T-helper 1 cell (primary cell): ENCODE measurements around the gene KBTBD13.
"Not testable (repeated sequence)": the region's sequence is repeated elsewhere in the genome, so short reads cannot be mapped to it uniquely, and the experiment has no call there.

Experiments used
- DNase-seq, 5 donors: peaks; one replicate each; pipeline ENCODE4 v3.0.0-alpha.2; 2012 to 2020

Gene KBTBD13

DNA sequence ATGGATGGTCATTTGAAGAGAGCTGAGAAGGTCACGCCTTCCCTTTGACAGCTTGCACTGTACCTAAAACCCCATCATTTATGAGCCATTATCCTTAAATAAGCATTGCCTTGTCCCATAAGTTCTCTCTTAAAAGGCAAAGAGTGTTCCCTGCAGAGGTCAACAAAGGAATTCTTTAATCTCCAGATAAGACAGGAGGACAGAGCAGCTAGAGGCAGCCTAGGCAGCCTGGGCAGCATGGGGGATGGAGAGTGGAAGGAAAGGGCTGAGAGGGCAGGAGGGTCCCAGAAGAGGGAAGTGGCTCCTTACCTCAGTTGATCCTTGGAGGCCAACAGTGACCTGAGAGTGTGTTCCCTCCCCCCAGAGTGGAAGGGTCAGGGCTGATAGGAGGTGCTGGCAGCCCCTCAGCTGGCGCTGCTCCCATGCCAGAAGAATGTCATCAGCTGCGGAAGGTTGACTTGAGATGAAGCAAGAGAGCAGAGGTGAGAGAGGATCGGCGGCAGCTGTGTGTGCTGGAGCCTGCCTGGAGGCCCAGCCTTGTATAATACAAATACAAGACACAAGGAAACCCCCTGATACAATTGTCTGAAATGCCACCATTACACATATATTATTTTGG, 12.8 kb downstream of the KBTBD13 start:
- no peak for DNase-seq

DNA sequence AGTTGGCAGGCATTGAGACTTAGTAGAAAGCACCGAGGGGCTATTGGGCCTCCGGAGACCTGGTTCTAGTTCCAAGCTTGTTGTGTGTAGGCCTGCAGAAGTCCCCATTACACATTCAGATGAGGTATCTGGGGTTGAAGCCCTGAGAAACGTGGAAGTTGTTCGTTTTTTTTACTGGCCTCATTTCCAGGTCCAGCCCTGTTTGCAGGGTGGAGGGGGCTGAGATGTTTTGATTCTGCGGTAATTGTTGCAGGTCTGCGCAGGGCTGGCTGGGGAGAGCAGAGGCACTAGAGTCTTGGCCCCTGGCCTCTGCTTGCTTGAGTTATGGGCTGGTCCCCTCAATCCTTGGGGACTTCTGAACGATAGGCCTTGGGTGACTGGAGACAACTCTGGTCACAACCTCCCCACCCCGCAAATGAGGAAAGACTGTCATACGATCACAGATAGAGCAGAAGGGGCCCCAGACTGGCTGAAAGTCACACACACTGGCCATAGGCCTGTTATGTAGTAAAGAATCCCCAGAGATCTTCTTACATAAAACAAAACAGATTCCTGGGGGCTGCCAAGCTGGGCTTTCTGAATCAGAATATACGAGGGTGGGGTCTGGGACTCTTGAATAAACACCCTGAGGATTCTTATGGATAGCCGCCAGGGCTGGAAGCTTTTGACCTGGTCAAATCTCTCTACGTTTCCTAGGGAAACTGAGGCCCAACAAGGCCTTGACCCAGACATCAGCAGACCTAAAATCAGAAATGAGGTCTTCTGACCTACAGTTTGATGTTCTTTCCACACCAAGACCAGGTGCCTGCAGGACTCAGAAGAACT, 15.6 kb downstream of the KBTBD13 start:
- no peak for DNase-seq

DNA sequence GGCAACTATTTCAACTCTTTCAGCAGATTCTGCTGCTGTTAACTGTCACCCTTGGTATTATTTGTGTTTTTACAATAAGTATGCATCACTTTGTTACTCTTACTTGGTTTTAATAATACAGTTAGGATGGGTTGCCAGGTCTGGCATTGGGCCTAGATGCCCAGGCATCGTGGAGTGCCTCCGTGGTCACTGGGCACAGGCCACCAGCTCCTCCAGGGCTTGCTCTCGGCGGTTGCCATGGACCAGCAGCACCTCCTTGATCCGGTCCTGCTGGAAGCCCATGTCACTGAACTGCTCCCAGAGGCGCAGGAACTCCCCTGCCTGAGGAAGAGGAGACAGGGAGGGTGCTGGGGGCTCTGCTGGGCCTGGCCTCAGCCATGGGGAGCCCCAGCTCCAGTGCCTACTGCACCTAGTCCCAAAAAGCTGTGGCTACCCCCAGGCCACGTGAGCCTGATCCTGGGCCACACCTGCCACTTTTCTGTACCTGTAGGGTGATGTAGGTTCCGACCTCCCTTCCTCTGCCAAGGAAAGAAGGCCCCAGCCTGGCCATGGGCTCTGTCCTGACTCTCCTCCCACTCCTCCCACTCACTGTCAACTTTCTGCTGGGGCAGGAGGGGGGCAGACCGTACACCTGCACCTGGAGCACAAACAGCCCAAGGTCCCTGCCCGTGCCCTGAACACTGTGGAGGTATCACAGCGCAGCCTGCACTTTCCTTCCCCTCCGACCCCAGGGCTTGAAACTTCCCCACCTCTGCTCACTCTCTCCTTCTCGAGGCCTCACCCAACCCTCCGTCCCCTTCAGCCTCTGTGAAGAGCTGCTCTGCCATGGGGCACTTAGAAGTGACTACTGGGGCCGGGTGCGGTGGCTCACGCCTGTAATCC, 16.6 kb downstream of the KBTBD13 start:
- no peak for DNase-seq

DNA sequence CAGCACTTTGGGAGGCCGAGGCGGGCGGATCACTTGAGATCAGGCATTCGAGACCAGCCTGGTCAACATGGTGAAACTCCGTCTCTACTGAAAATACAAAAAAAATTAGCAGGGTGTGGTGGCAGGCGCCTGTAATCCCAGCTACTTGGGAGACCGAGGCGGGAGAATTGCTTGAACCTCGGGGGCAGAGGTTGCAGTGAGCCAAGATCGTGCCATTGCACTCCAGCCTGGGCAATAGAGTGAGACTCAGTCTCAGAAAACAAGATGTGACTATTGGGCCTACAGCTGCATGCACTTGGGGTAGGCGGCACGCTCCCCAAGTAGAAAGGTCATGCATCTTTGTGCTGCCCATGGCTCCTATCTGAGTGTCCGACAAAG, 17.2 kb downstream of the KBTBD13 start:
- not testable (repeated sequence) for DNase-seq

DNA sequence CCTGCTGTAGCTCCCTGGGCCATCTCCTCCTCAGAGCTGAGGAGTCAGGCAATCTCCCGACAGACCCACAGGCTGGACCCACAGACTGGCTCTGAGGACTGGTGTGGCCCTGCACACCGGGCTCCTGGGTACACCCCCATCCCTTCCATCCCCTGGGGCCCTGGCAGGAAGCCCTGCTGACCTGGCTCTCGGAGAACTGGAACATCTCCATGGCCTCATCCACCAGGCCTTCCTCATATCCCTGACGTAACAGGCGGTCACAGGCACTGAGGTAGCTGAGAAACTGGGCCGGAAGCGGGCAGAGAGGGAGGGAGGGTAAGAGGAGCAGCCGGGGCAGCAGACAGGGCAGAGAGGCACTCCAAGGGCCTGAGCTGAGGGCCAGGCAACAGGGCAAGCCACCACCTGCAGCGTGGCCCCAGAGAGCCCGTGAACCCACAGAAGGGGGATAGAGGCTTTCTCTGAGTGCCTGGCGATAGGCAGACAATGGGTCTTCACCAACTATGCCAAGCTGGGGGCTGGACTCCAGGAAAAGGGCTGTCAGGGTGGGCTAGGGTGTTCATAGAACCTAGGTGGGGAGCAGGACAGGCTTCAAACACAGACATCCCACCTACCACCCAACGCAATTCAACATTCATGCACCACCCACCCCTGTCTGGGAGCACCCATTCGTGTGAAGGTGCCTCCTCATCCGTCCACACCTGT, 17.9 kb downstream of the KBTBD13 start:
- no peak for DNase-seq

DNA sequence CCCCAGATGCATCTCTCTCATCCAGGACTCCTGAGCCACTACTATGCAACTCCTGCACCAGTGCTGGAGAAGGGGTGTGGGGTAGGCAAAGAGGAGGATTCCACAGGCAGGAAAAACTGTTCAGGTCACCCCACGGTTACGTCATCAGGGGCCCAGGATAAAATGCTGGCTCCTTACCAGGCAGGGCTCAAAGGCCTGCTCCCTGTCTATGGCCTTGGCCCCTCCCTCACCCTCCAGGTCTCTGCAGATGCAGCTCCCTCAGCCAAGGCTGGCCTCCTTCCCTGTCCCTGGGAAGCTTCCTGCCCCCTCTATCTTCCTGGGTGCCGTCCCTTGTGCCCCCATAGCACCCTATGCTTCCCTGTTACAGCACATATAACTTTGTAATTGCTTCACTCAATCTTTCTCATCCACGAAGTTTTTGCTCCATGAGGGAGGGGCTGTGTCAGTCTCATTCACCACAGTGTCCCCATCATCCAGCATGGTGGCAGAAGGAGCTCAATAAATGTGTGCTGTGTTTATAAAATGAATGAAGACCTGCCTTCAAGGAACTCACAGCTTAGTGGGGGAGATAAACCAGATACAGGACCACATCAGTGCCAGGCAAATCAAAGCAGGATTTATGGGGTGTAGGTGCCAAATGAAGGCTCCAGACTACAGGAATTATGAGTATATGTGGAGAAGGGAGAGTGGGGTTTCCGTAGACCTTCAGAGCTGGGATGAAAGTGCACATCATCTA, 18.6 kb downstream of the KBTBD13 start:
- DNase-seq, result no peak

DNA sequence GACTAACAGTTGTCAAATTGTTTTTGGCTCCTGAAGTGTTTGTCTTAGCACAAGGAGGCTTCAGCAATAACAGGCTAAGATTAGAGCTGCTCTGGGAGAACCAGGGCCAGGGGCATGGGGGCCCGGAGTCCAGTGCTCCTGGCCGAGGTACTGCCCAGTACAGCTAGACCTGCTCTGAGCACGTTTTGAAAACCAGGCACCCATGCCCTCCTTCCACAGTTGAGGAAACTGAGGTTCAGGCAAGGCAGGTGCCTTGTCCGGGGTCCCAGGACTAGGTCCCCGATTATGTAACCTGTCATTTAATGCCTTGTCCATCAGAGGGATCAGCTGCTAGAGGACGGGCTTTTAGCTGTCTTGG, 19.2 kb downstream of the KBTBD13 start:
- DNase-seq, result no peak

DNA sequence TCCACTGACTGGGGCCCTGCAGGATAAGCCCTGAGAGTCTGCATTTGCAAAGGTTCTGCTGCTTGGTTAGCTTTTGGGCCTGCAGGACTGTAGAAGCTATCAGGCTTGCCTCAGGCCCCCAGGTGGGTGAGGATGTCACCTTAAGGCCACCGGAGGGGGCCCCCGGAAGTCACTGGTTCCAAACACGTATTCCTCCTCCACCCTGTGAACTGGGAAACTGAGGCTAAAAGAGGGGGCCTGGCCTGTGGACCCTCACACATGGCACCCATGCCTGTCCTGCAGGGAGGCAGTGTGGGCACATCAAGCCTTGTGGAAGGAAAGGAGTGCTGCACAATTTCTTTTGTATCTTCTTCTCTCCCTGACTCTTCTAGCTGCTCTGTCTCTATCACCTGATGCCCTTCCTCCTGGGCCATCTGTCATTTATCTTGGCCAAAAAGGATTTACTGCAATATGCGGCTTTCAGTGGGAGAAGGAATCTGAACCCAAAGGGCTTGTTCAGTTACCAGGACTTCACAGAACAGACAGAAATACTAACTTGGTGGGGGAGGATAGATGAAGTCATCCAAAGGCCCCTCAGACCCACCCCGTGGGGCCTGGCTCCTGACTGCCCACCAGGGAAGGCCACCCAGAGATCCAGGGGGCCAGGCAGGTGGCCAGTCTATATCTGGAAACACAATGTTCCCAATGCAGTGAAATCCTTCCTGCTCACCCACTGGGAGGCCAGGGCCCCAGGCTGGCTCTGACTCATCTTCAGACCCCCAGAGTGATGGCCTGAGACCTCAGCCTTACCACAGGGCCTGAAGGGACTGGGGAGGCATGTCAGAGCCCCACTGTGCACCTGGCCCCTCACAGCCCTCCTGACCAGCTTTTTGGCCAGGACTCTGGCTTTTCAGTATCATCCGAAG, 20.2 kb downstream of the KBTBD13 start:
- DNase-seq, result no peak

DNA sequence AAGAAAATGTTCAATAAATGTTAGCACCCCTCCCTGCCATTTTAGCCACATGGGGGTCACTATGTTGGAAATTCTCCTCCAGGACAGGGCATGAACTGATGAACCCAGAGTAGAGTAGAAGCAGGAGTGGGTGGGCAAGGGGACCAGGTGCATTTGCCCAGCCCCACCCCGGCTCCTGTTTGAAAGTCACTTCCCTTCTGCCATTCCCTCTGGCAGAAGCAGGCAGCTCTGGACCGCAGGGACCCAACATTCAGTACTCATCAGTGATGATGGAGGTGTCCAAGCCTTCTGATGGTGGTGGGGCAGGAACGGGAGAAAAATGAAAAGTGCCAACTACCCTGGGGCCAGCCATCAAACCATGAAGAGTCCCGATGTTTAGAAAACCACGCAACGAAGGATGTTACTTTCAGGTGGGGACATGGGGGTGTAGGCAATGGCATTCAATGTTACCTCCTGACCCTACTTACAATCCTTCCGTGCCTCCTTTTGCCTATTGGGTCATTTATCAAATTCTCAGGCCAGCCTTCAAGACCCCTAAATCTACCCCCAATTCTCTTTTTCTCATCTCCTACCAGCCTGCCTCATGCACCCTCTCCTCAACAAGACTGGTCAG, 21.2 kb downstream of the KBTBD13 start:
- DNase-seq, result no peak

DNA sequence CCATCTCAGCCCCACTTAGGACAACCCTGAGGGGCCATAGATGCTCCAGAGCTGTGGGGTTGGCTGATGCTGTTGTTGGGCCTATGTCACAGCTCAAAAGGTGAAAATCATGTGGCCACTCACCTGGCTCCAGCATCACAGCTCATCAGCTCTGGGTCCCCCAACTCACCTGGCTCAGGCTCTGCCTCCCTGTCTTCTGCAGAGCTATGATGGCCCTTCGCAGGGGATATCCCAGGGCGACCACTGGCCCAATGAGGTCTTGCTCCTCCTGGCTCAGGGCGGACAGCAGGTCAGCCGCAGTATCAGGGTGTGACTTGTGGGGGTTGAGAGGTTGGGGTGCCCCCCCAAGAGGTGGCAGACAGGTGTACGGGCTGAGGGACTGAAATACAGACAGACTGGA, 22.8 kb downstream of the KBTBD13 start:
- DNase-seq, result no peak

DNA sequence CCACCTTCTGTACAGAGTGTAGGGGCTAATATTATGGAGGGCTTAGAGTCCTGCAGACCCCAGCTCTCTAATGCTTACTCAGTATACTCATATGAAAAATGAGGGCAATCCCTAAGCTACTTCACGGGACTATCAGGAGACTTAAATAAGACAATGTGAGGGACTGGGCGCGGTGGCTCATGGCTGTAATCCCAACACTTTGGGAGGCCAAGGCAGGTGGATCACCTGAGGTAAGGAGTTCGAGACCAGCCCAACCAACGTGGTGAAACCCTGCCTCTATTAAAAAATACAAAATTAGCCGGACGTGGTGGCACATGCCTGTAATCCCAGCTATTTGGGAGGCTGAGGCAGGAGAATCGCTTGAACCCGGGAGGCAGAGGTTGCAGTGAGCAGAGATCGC, 23.3 kb downstream of the KBTBD13 start:
- not testable (repeated sequence) for DNase-seq

DNA sequence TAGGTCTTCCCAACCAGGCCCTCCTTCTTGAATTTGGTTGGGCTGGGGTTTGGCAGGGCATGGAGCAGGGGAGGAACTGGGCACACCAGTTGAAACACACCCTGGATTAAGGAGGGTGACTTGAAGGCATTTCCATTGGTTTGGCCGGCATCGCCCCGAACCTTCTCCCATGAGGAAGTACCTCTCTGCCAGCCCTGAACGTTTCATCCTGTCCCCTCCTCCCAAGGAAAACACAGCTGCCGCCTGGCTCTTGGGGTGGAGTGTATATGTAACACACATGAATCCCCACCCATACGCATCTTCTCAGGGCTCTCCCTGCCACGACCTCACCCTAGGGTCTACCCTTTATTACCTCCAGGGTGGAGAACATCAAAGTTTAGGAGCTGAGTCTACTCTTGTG, 23.9 kb downstream of the KBTBD13 start:
- DNase-seq, result no peak

DNA sequence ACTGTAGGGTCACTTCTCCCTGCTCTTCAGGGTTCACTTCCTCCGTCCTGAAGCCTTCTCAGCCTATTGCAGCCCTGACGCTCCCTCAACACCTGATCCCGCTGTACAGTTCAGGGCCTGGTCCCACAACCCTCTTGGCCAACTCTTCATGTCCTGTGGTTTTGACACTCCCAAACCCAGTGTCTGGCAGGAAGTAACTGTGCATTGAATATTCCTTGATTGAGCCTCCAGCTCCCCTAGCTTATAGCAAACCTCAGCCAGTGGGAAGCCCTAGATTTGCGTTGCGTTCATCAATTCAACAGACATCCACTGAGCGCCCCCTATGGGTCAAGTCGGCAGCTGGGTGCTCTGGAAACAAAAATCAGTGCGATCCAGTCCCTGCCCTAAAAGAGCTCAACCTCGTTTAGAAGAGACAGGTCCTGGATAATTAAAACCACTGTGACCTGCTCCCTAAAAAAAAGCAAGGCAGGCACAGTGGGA, 24.9 kb downstream of the KBTBD13 start:
- peak in 2 of 5 donors; percentile 25 to 26 for DNase-seq

DNA sequence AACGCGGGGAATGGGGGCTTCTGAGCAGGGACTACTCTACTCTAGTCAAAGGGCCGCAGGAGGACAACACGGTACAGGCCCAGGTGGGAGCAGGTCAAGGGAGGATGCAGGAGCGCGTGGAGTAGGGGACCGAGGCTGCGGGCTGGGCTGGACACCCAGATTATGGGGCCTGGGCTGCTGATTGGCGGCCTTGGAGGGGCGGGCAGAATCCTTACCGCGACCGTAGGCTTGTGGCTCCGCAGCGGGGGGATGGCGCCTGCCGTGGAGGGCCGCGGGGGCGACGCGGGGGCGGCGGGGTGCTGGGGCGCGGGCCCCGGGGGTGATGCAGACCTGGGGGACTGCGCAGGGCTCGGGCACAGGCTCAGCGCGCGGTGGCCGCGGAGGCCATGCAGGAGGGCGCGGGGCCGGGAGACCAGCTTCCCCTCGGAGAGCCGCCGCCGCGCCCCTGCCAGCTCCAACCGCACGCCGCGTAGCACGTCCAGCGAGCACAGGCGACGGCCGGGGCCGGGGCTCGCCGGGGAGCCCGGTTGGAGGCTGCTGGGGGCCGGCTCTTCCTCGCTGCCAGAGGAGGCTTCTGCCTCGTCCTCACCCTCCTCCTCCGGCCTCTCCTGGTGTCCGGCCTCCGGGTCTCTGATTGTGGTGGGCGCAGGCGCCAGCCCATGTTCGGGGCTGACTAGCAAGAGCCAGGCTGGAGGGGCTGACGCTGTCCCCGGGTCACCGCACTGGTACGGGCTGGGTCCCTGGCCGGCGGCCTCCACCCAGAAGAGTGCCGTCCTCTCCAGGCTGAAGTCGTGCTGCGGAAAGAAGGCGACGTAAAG, 25.6 kb downstream of the KBTBD13 start:
- DNase-seq, result no peak

DNA sequence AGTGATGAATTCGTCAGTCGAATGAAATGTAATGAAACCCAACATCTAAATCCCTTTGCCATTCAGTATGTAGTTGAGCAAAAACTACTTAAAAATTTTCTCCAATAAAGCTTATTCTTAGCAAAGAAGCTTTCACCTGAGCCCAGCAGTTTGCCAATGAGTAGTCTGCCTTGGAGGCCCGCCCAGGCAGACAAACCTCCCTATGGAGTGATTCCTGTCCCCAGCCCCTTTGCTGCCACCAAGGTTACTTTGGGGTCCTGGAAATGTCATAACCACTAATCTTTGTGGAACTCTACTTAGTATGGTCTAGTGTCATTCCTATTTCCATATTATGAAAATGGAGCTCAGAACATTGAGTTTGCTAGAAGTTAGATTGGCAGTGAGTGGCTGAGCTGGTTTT, 26.4 kb downstream of the KBTBD13 start:
- DNase-seq, result no peak

DNA sequence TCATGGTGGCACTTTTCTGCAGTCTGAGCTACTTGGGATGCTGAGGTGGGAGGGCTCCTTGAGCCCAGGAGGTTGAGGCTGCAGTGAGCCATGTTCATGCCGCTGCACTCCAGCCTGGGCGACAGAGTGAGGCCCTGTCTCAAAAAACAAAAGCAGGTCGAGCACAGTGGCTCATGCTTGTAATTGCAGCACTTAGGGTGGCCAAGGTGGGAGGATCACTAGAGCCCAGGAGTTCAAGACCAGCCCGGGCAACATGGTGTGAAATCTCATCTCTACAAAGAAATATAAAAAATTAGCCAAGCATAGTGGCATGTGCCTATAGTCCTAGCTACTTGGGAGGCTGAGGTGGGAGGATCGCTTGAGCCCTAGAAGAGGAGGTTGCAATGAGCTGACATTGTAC, 28.5 kb downstream of the KBTBD13 start:
- no peak for DNase-seq

DNA sequence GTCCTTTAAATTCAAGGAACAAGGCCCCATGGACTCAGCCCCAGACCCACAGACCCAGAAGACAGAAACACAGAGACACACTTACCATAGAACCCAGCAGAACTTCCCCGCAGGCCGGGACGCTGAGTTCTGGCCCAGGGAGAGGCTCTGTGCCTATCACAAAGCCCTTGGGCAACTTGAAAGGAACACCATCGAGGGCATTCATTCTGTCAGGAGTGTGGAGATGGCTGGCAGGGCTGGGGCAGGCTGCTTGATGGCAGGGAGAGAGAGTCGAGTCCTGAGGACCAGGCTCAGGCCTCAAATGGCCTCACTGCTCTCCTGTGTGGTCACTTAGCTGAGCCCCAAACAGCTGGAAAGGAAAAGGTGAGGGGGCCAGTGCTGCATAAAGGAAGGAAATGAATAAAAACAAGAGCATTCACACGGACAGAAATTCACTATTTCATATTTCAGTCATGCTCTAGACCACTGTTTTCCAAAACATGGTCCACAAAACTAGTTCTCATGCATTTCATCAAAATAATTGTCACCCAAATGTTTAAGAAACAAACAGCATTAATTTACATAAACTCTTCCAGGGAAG, 29.6 kb downstream of the KBTBD13 start:
- DNase-seq, result no peak

DNA sequence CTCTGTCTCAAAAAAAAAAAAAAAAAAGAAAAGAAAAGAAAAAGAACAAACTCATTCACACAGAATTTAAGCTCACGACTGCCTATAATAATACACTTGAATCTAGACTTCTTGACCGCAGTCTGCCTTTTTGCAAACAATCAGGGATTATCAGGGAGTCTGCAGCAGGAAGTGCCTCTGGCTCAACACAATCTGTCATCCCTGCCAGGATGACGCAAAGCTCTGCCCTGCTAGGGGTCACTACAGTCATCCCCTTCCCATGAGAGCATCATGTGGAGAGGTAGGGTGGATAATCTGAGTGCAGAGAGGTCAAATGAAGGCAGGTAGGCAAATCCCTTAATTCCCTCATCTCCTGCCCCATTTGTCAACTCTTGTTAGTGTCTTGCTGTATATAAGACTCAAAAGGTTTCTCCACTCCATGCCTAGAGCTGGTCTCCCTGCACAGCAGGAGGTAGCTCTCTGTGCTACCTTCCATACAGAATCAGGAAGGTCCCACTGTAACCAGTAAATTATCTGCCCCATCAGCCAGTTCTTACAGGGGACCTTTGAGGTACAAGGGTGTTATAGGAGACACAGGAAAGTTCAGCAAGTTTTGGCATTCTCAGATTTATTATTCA, 34.2 kb downstream of the KBTBD13 start:
- no peak for DNase-seq

DNA sequence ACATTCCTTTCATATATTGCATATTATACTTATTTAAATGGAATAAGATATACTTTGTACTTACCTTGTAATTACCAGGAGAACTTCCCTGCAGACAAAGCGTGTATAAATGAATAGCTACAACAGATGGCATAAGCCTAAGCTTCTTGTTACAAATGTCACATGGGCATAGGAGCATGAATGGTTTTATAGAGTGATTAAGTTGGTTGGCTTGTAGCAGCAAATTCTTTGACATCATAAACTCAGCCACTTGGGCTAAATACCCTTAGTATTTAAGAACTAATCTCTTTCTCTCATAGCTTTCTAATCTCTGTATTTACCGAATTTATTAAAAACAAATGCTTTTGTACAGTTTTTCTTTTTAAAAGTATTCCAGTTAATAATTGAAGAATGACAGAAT, 38.5 kb downstream of the KBTBD13 start, which contains the start of gene UBAP1L:
TSS of gene UBAP1L (minus strand) at position 115 of the 400 bp plus-strand sequence. CDS start 8,985 bp downstream, outside the sequence.
- DNase-seq, result no peak
